Measurements from ENCODE around the gene ACAN.

DNA sequence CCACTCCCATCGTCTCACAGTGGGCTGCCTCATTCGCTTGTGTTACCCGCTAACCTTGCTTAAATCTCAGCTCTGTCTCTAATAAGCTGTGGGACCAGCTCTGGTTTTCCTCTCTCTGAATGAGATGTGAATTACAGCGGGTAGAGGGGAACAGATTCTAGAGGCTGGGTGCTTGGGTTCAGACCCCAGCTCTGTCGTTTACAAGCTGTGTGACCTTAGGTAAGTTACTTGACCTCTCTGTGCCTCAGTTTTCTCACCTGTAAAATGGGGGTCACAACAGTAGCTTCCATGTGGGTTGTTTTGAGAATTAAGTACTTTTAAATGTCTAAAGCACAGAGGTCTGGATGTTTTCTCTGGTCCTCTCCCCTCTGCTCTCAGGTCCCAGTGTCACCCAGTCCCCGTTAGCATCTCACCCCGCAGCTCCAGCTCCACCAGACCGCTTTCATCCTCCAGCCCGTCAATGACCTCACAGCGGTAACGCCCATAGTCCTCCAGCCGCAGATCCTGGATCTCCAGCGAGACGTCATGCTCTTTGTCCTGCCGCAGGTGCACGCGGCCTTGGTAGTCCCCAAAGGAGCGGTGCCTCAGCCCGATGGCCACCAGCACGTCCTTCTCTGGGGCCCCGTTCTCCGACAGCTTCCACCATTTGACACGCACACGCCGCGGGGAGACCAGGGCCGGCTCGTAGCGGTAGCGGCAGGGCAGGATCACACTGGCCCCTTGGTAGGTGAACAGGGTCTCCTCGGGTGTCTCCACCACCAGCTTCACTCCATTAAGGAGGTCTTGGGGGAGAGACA, 77.9 kb downstream of the ACAN start:
- TF ChIP-seq, protein P1, sequence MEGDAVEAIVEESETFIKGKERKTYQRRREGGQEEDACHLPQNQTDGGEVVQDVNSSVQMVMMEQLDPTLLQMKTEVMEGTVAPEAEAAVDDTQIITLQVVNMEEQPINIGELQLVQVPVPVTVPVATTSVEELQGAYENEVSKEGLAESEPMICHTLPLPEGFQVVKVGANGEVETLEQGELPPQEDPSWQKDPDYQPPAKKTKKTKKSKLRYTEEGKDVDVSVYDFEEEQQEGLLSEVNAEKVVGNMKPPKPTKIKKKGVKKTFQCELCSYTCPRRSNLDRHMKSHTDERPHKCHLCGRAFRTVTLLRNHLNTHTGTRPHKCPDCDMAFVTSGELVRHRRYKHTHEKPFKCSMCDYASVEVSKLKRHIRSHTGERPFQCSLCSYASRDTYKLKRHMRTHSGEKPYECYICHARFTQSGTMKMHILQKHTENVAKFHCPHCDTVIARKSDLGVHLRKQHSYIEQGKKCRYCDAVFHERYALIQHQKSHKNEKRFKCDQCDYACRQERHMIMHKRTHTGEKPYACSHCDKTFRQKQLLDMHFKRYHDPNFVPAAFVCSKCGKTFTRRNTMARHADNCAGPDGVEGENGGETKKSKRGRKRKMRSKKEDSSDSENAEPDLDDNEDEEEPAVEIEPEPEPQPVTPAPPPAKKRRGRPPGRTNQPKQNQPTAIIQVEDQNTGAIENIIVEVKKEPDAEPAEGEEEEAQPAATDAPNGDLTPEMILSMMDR (IDR thresholded peaks at IDR 0.05), result no peak
- no peak for TF ChIP-seq POLR2A (IDR thresholded peaks at IDR 0.05)

All from stomach (tissue), 4 donors.